SH-SY5Y (cell line): ENCODE measurements around the gene HAAO.

Experiments used
- GATA2 ChIP-seq: IDR thresholded peaks from 2 replicates; pipeline ENCODE4 v1.6.1; 2011; ENCODE audit warnings: mild to moderate bottlenecking, low read depth, low read length
- GATA3 ChIP-seq: IDR thresholded peaks from 2 replicates; pipeline ENCODE4 v1.6.1; 2011; ENCODE audit warnings: low read depth, mild to moderate bottlenecking, low read length, moderate library complexity

- TF ChIP-seq GATA2 (no peak), GATA3 (no peak)
Measured at GRCh38 chr2:42721898-42722297, 70.5 kb downstream of the HAAO start.
